GM23338 (cell line): ENCODE data around the gene USP8. TPM values are rescaled to one million over a fixed set of nuclear protein-coding genes. Genes with fewer than 3 reads are reported as not detected.

ENCODE experiments used
- ATAC-seq: fragments of 200-7000 bp; cut with Tn5 transposase; 3 replicates; pipeline ENCODE4 v1.9.1; 2020
- DNase-seq: peaks from one replicate; pipeline ENCODE4 v3.0.0-alpha.2; 2015; ENCODE audit warnings: low spot score
- H2AFZ ChIP-seq: fragments of 200-600 bp; sonication (generic); 2 replicates; pipeline ENCODE4 v1.8.0; 2016; ENCODE audit warnings: antibody characterized with exemption, mild to moderate bottlenecking, moderate library complexity
- H3F3A ChIP-seq: fragments of 200-600 bp; sonication (generic); replicated peaks from 2 replicates; pipeline ENCODE4 v1.8.0; 2017; ENCODE audit warnings: antibody characterized with exemption, mixed run types, low read depth
- H3K27ac ChIP-seq: fragments of 200-600 bp; sonication (generic); 2 replicates; pipeline ENCODE4 v1.6.1; 2016; ENCODE audit warnings: low read depth
- H3K27me3 ChIP-seq: fragments of 200-600 bp; sonication (generic); 2 replicates; pipeline ENCODE4 v1.8.0; 2016; ENCODE audit warnings: mild to moderate bottlenecking, mixed run types, moderate library complexity; ENCODE audit not compliant: insufficient read depth
- H3K36me3 ChIP-seq: fragments of 200-600 bp; sonication (generic); 2 replicates; pipeline ENCODE4 v1.8.0; 2016; ENCODE audit warnings: mild to moderate bottlenecking; ENCODE audit not compliant: insufficient read depth
- H3K4me1 ChIP-seq: fragments of 200-600 bp; sonication (generic); 2 replicates; pipeline ENCODE4 v1.8.0; 2016; ENCODE audit warnings: mild to moderate bottlenecking, moderate library complexity; ENCODE audit not compliant: insufficient read depth
- H3K4me2 ChIP-seq: fragments of 200-600 bp; sonication (generic); 2 replicates; pipeline ENCODE4 v1.7.1; 2017; ENCODE audit warnings: mixed run types
- H3K4me3 ChIP-seq: fragments of 200-600 bp; sonication (generic); 2 replicates; pipeline ENCODE4 v1.6.1; 2016; ENCODE audit warnings: mixed run types
- H3K79me2 ChIP-seq: fragments of 200-600 bp; sonication (generic); replicated peaks from 2 replicates; pipeline ENCODE4 v1.8.0; 2017; ENCODE audit warnings: mild to moderate bottlenecking; ENCODE audit not compliant: insufficient read depth
- H3K9me2 ChIP-seq: fragments of 200-600 bp; sonication (generic); 2 replicates; pipeline ENCODE4 v1.8.0; 2017; ENCODE audit not compliant: insufficient read depth
- H4K20me1 ChIP-seq: fragments of 200-600 bp; sonication (generic); replicated peaks from 2 replicates; pipeline ENCODE4 v1.8.0; 2017; ENCODE audit warnings: mild to moderate bottlenecking; ENCODE audit not compliant: insufficient read depth
- H3K27ac Mint-ChIP-seq: 2 replicates; pipeline ENCODE4 v1.8.0; 2020; ENCODE audit warnings: inconsistent platforms, mild to moderate bottlenecking, moderate library complexity, mixed read lengths
- H3K27me3 Mint-ChIP-seq: 3 replicates; pipeline ENCODE4 v1.8.0; 2022; ENCODE audit warnings: low read depth, mild to moderate bottlenecking, moderate library complexity, mixed read lengths, inconsistent platforms; ENCODE audit not compliant: insufficient read depth, poor library complexity
- H3K36me3 Mint-ChIP-seq: 3 replicates; pipeline ENCODE4 v1.8.0; 2021; ENCODE audit warnings: low read depth, mild to moderate bottlenecking, inconsistent platforms, moderate library complexity, mixed read lengths
- H3K4me1 Mint-ChIP-seq: 3 replicates; pipeline ENCODE4 v1.8.0; 2020; ENCODE audit warnings: mild to moderate bottlenecking, inconsistent platforms, mixed read lengths
- H3K4me3 Mint-ChIP-seq: 3 replicates; pipeline ENCODE4 v1.8.0; 2021; ENCODE audit warnings: moderate library complexity, mild to moderate bottlenecking, inconsistent platforms, mixed read lengths
- H3K9me3 Mint-ChIP-seq: 3 replicates; pipeline ENCODE4 v1.8.0; 2020; ENCODE audit warnings: moderate library complexity, mild to moderate bottlenecking, inconsistent platforms, mixed read lengths
- CREB1 ChIP-seq: fragments of 250-450 bp; sonication (Bioruptor Pico); IDR thresholded peaks from 2 replicates; pipeline ENCODE4 v1.5.0; 2020; ENCODE audit warnings: low read depth, mild to moderate bottlenecking, moderate library complexity
- CTCF ChIP-seq, 2 experiments: fragments of 200-600 bp in 1 of 2; sonication (generic) in 1 of 2; conservative IDR thresholded peaks; 2 replicates each; pipeline versions ENCODE4 v1.5.1 to v1.6.1; 2016 to 2017; ENCODE audit warnings: antibody characterized with exemption in 2 of 2, low read depth in 2 of 2, mild to moderate bottlenecking in 2 of 2, moderate library complexity in 1 of 2
- ETS1 ChIP-seq: IDR thresholded peaks from 2 replicates; pipeline ENCODE4 v1.6.1; 2016; ENCODE audit warnings: antibody characterized with exemption
- EZH2 ChIP-seq: fragments of 200-600 bp; sonication (generic); IDR thresholded peaks from one replicate; pipeline ENCODE4 v1.8.0; 2017; ENCODE audit warnings: antibody characterized with exemption, mild to moderate bottlenecking, low read depth; ENCODE audit not compliant: unreplicated experiment
- EZH2phosphoT487 ChIP-seq: fragments of 200-600 bp; sonication (generic); IDR thresholded peaks from one replicate; pipeline ENCODE4 v1.8.1; 2018; ENCODE audit warnings: antibody characterized with exemption; ENCODE audit not compliant: unreplicated experiment
- JUNB ChIP-seq: IDR thresholded peaks from one replicate; pipeline ENCODE4 v1.6.1; 2016; ENCODE audit warnings: antibody characterized with exemption; ENCODE audit not compliant: unreplicated experiment
- NANOG ChIP-seq: IDR thresholded peaks from 2 replicates; pipeline ENCODE4 v1.6.1; 2016; ENCODE audit warnings: antibody characterized with exemption, borderline replicate concordance
- POLR2AphosphoS5 ChIP-seq: IDR thresholded peaks from 2 replicates; pipeline ENCODE4 v1.6.1; 2016; ENCODE audit warnings: antibody characterized with exemption, low read depth
- REST ChIP-seq: IDR thresholded peaks from one replicate; pipeline ENCODE4 v1.6.1; 2018; ENCODE audit warnings: antibody characterized with exemption; ENCODE audit not compliant: unreplicated experiment
- STAT1 ChIP-seq: IDR thresholded peaks from one replicate; pipeline ENCODE4 v1.6.1; 2016; ENCODE audit warnings: antibody characterized with exemption; ENCODE audit not compliant: unreplicated experiment
- ZNF114 ChIP-seq: fragments of 250-450 bp; sonication (Bioruptor Pico); IDR thresholded peaks from 2 replicates; pipeline ENCODE4 v1.5.0; 2020; ENCODE audit warnings: mild to moderate bottlenecking, moderate library complexity
- ZNF331 ChIP-seq: fragments of 250-450 bp; sonication (Bioruptor Pico); IDR thresholded peaks from 2 replicates; pipeline ENCODE4 v1.5.0; 2020; ENCODE audit warnings: low read depth, mild to moderate bottlenecking, moderate library complexity
- ZNF462 ChIP-seq: fragments of 250-450 bp; sonication (Bioruptor Pico); IDR thresholded peaks from 2 replicates; pipeline ENCODE4 v1.5.0; 2020; ENCODE audit warnings: mild to moderate bottlenecking, moderate library complexity
- polyA plus RNA-seq: library from polyadenylated mRNA; unstranded; fragments of >200 nt; fragmentation: Nextera tagmentation; extraction: Ambion mirVana; gene quantifications from 2 replicates; pipeline ENCODE4 v1.2.1, GENCODE V29; 2016
- total RNA-seq: library from RNA; depleted of rRNA; stranded (reverse); fragments of >200 nt; shearing (Covaris generic); gene quantifications from 2 replicates; pipeline ENCODE4 v1.2.3, GENCODE V29; 2014

USP8 gene
- total and polyA plus RNA-seq, 2 experiments from 2014 or later = 64.8 to 68.6 TPM

- DNase-seq = no peak
- Mint-ChIP-seq H3K4me3 (no peak overlapping the region), H3K36me3 (peaks cover 6% of the 10 kb centered on the region; the same call in 1 of the 3 replicates), H3K9me3 (no peaks in the 10 kb centered on the region; the same call in 2 of the 3 replicates), H3K27ac (no peak overlapping the region), H3K27me3 (peaks cover 5% of the 10 kb centered on the region), H3K4me1 (peaks cover under 1% of the 10 kb centered on the region; the same call in 2 of the 3 replicates)
- Histone ChIP-seq H3K9me2 (no peaks in the 10 kb centered on the region), H2AFZ (no peak overlapping the region), H3K4me1 (no peaks in the 10 kb centered on the region), H3K4me2 (no peak overlapping the region), H3K4me3 (no peak overlapping the region), H3K79me2 (no peaks in the 10 kb centered on the region), H3K36me3 (peaks cover 6% of the 10 kb centered on the region), H3F3A (no peaks in the 10 kb centered on the region), H4K20me1 (no peaks in the 10 kb centered on the region), H3K27me3 (no peaks in the 10 kb centered on the region), H3K27ac (no peak overlapping the region)
- no peak for TF ChIP-seq POLR2AphosphoS5
- no peak for TF ChIP-seq ZNF462 (CRISPR knock-in tag)
- TF ChIP-seq CTCF (conservative IDR thresholded peaks at IDR 0.05; ENCODE audit: low read depth in 2 of 2) = no peak
- TF ChIP-seq JUNB = no peak
- no peak for TF ChIP-seq NANOG
- no peak for TF ChIP-seq REST
- TF ChIP-seq ZNF114 (CRISPR knock-in tag) = no peak
- no peak for TF ChIP-seq CREB1 (CRISPR knock-in tag)
- TF ChIP-seq EZH2 = no peak
- no peak for TF ChIP-seq ETS1
- TF ChIP-seq ZNF331 (CRISPR knock-in tag) = no peak
- TF ChIP-seq STAT1 = no peak
- no peak for TF ChIP-seq EZH2phosphoT487
- no peak for ATAC-seq
Measured at GRCh38 chr15:50556642-50557371, 132.6 kb downstream of the USP8 start.
